Mesenteric fat pad (tissue), 1 donor: ENCODE results near the gene LRRC15. TPM values are rescaled to one million over a fixed set of nuclear protein-coding genes. Genes with fewer than 3 reads are reported as not detected.

Source experiments
- DNase-seq: peaks from one replicate; pipeline ENCODE4 v3.0.0-alpha.2; 2020; ENCODE audit warnings: low spot score
- long read RNA-seq: library from polyadenylated mRNA; unstranded; transcript quantifications from one replicate; pipeline ENCODE4 v2.0.0, GENCODE V29; 2020
- total RNA-seq: library from RNA; stranded (reverse); fragmentation: NEBNext Ultra II Directional; extraction: Animal tissue kit (Norgen Biotek cat#: 25700); gene quantifications from one replicate; pipeline ENCODE4 v1.2.1, GENCODE V29; 2021
- donor health status: DM: yes; HTN: yes; CAD: no.

LRRC15 gene
- 0.35 TPM for total RNA-seq
- long read RNA-seq, result 0 reads

- no peak for DNase-seq
Measured at GRCh38 chr3:194369522-194370279, at the start of gene LRRC15. TSS of gene LRRC15 (minus strand) at chr3:194369743. CDS start at chr3:194361043, 8,700 bp downstream.

- no peak for DNase-seq
Measured at GRCh38 chr3:194418671-194419070, 49.1 kb upstream of the LRRC15 start.

GRCh38 chr3:194407423-194407822 lies 37.9 kb upstream of the LRRC15 start:
- DNase-seq, result no peak

- DNase-seq, result no peak
Measured at GRCh38 chr3:194405766-194406165, 36.2 kb upstream of the LRRC15 start.

GRCh38 chr3:194404365-194405140 lies 35.0 kb upstream of the LRRC15 start:
- DNase-seq, result no peak

GRCh38 chr3:194401868-194402329 lies 32.4 kb upstream of the LRRC15 start:
- DNase-seq, result no peak

GRCh38 chr3:194401346-194401745 lies 31.8 kb upstream of the LRRC15 start:
- DNase-seq, result no peak

- DNase-seq, result no peak
Measured at GRCh38 chr3:194399874-194400411, 30.4 kb upstream of the LRRC15 start.

GRCh38 chr3:194399166-194399565 lies 29.6 kb upstream of the LRRC15 start, which contains the start of gene GP5:
TSS of gene GP5 (minus strand) at chr3:194399266. CDS start at chr3:194398282, 984 bp downstream.
- no peak for DNase-seq

GRCh38 chr3:194397757-194398312 lies 28.3 kb upstream of the LRRC15 start:
- DNase-seq, result no peak

- no peak for DNase-seq
Measured at GRCh38 chr3:194396859-194397756, 27.6 kb upstream of the LRRC15 start.

GRCh38 chr3:194396539-194396858 lies 27.0 kb upstream of the LRRC15 start:
- no peak for DNase-seq

- no peak for DNase-seq
Measured at GRCh38 chr3:194395778-194396538, 26.4 kb upstream of the LRRC15 start.

GRCh38 chr3:194395212-194395611 lies 25.7 kb upstream of the LRRC15 start:
- no peak for DNase-seq

GRCh38 chr3:194392576-194392975 lies 23.0 kb upstream of the LRRC15 start:
- DNase-seq, result no peak

GRCh38 chr3:194390835-194391234 lies 21.3 kb upstream of the LRRC15 start:
- no peak for DNase-seq

- peak; percentile 53 for DNase-seq
Measured at GRCh38 chr3:194389269-194389668, 19.7 kb upstream of the LRRC15 start.

- DNase-seq, result peak; percentile 49
Measured at GRCh38 chr3:194387926-194388418, 18.4 kb upstream of the LRRC15 start.

- peak; percentile 26 for DNase-seq
Measured at GRCh38 chr3:194387276-194387675, 17.7 kb upstream of the LRRC15 start.

- DNase-seq, result no peak
Measured at GRCh38 chr3:194386648-194387047, 17.1 kb upstream of the LRRC15 start.
